Upper lobe of right lung (tissue), 1 donor: ENCODE data around the gene CCDC174. TPM values are rescaled to one million over a fixed set of nuclear protein-coding genes. Genes with fewer than 3 reads are reported as not detected.
"Not testable (repeated sequence)": the region's sequence is repeated elsewhere in the genome, so short reads cannot be mapped to it uniquely, and the experiment has no call there.

Experiments
- ATAC-seq: fragments of 200-7000 bp; cut with Tn5 transposase; one replicate; pipeline ENCODE4 v1.9.1; 2020; ENCODE audit warnings: mild to moderate bottlenecking, moderate library complexity
- DNase-seq: peaks from one replicate; pipeline ENCODE4 v3.0.0-alpha.2; 2020
- H3K27ac ChIP-seq: fragments of 200-600 bp; one replicate; pipeline ENCODE4 v1.8.0; 2022
- H3K27me3 ChIP-seq: fragments of 200-600 bp; one replicate; pipeline ENCODE4 v1.8.0; 2022; ENCODE audit warnings: mild to moderate bottlenecking
- H3K36me3 ChIP-seq: fragments of 200-600 bp; one replicate; pipeline ENCODE4 v1.8.0; 2022
- H3K4me1 ChIP-seq: fragments of 200-600 bp; one replicate; pipeline ENCODE4 v1.8.0; 2022
- H3K4me3 ChIP-seq: fragments of 200-600 bp; one replicate; pipeline ENCODE4 v1.8.0; 2022; ENCODE audit warnings: mild to moderate bottlenecking
- H3K9me3 ChIP-seq: fragments of 200-600 bp; one replicate; pipeline ENCODE4 v1.8.0; 2022
- CTCF ChIP-seq: fragments of 200-600 bp; IDR thresholded peaks from one replicate; pipeline ENCODE4 v1.8.0; 2022; ENCODE audit warnings: antibody characterized with exemption
- intact Hi-C: fragments of 100-400 bp; cut with DNase I; formaldehyde crosslinking; loops from one replicate; pipeline ENCODE4 v1.11.0; 2022
- total RNA-seq: library from RNA; stranded (reverse); fragmentation: NEBNext Ultra II Directional; extraction: Animal tissue kit (Norgen Biotek cat#: 25700); gene quantifications from one replicate; pipeline ENCODE4 v1.2.1, GENCODE V29; 2021
- donor health status: DM: no; HTN: yes; CAD: no; lungs with severe emphysema.

CCDC174 gene
- total RNA-seq, 1 donor from 2014 or later, result 22.1 TPM

- Histone ChIP-seq H3K27ac (no peak overlapping the region), H3K4me3 (no peak overlapping the region)
- intact Hi-C loops, result no loop called here
Measured at GRCh38 chr3:14647976-14648955, 3.3 kb upstream of the CCDC174 start.

GRCh38 chr3:14649466-14649865 lies 2.1 kb upstream of the CCDC174 start:
- no peaks in the 10 kb centered on the region for H3K27me3 ChIP-seq
- peaks cover 2% of the 10 kb centered on the region for H3K36me3 ChIP-seq
- TF ChIP-seq CTCF, result no peak
- H3K27ac ChIP-seq, result no peak overlapping the region
- no peaks in the 10 kb centered on the region for H3K9me3 ChIP-seq
- H3K4me1 ChIP-seq, result peaks cover 21% of the 10 kb centered on the region
- no peak overlapping the region for H3K4me3 ChIP-seq
- ATAC-seq, result no peak
- intact Hi-C loops, result no loop called here
- no peak for DNase-seq

More at GRCh38 chr3:14647976-14648955, 3.3 kb upstream of the CCDC174 start:
- Histone ChIP-seq H3K36me3 (no peaks in the 10 kb centered on the region), H3K4me1 (peaks cover 10% of the 10 kb centered on the region), H3K9me3 (no peaks in the 10 kb centered on the region), H3K27me3 (no peaks in the 10 kb centered on the region)
- no peak for ATAC-seq
- no peak for DNase-seq
- TF ChIP-seq CTCF, result no peak

GRCh38 chr3:14650193-14650592 lies 1.4 kb upstream of the CCDC174 start:
- intact Hi-C loops, result no loop called here
- H3K4me3 ChIP-seq, result no peak overlapping the region

GRCh38 chr3:14652360-14652907 lies 872 bp downstream of the CCDC174 start:
- Histone ChIP-seq H3K27ac (peak overlapping the region; percentile 96), H3K4me3 (peak overlapping the region; percentile 86), H3K36me3 (peaks cover 32% of the 10 kb centered on the region), H3K4me1 (peaks cover 21% of the 10 kb centered on the region)
- ATAC-seq, H3K9me3 ChIP-seq, H3K27me3 ChIP-seq, intact Hi-C loops, DNase-seq: not testable (repeated sequence)

More at GRCh38 chr3:14650193-14650592, 1.4 kb upstream of the CCDC174 start:
- DNase-seq (no peak), ATAC-seq (no peak)
- H3K36me3 ChIP-seq, result peaks cover 9% of the 10 kb centered on the region
- no peak for TF ChIP-seq CTCF
- no peaks in the 10 kb centered on the region for H3K27me3 ChIP-seq
- no peaks in the 10 kb centered on the region for H3K9me3 ChIP-seq
- no peak overlapping the region for H3K27ac ChIP-seq
- peaks cover 21% of the 10 kb centered on the region for H3K4me1 ChIP-seq

DNA sequence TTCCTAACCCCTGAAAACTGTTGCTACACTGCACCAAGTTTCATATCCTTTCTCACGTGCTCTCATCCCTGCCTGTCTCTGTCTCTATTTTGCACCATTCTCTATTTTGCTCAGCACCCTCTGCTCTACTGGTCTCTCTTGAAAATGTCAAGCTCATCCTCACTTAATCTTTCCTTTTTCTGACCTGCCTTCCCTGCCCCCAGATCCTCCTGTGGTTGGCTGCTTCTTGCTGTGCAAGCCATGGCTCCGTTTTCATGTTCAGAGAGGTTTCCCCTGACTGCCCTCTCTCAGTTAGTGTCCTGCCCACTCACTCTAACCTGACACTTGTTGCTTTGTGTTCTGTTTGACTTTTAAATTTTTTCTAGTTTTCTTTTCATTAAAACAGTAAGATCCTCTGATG lies 6.0 kb downstream of the CCDC174 start:
- Histone ChIP-seq H3K36me3 (peaks cover 82% of the 10 kb centered on the region), H3K4me3 (no peak overlapping the region), H3K27me3 (no peaks in the 10 kb centered on the region), H3K4me1 (peaks cover 18% of the 10 kb centered on the region), H3K27ac (no peak overlapping the region), H3K9me3 (no peaks in the 10 kb centered on the region)
- intact Hi-C loops, result no loop called here
- TF ChIP-seq CTCF, result no peak
- no peak for ATAC-seq
- DNase-seq, result no peak

- H3K36me3 ChIP-seq, result peaks cover 96% of the 10 kb centered on the region
- no peak overlapping the region for H3K27ac ChIP-seq
- no peak for TF ChIP-seq CTCF
- no peaks in the 10 kb centered on the region for H3K9me3 ChIP-seq
- peaks cover 5% of the 10 kb centered on the region for H3K4me1 ChIP-seq
- intact Hi-C loops, result no loop called here
- no peak overlapping the region for H3K4me3 ChIP-seq
- H3K27me3 ChIP-seq, result no peaks in the 10 kb centered on the region
- ATAC-seq, result no peak
- DNase-seq, result no peak
Measured at GRCh38 chr3:14658978-14659377, 7.4 kb downstream of the CCDC174 start.
